NT2/D1 (cell line): ENCODE results near the gene TICRR.

Source experiments
- SUZ12 ChIP-seq: IDR thresholded peaks from 2 replicates; pipeline ENCODE4 v1.6.1; 2011; ENCODE audit not compliant: insufficient read length, insufficient read depth; ENCODE audit errors: extremely low read depth
- YY1 ChIP-seq: IDR thresholded peaks from 2 replicates; pipeline ENCODE4 v1.6.1; 2011; ENCODE audit not compliant: insufficient read length, insufficient read depth
- ZNF274 ChIP-seq: IDR thresholded peaks from 2 replicates; pipeline ENCODE4 v1.6.1; 2011; ENCODE audit warnings: mild to moderate bottlenecking, low read depth, low read length

GRCh38 chr15:89653578-89653977, 78.3 kb downstream of the TICRR start:
- no peak for TF ChIP-seq YY1
- TF ChIP-seq ZNF274: no peak
- no peak for TF ChIP-seq SUZ12
